ENCODE data around the gene PTPRT. TPM values are rescaled to one million over a fixed set of nuclear protein-coding genes. Genes with fewer than 3 reads are reported as not detected.

PTPRT gene
- total and polyA plus RNA-seq, 12 donors, result 0.05 to 0.34 (median 0.16) TPM; not detected in 1

GRCh38 chr20:42161228-42161829, 1028.4 kb downstream of the PTPRT start:
- no peak for DNase-seq

GRCh38 chr20:42159808-42160207, 1029.9 kb downstream of the PTPRT start:
- Histone ChIP-seq H3K4me1 (replicated peaks in 1 of 2) (no peaks in the 10 kb centered on the region), H3K36me3 (replicated peaks in 1 of 2) (no peaks in the 10 kb centered on the region), H3K27ac (no peak overlapping the region), H3K27me3 (no peaks in the 10 kb centered on the region), H3K9me3 (replicated peaks in 1 of 3) (no peaks in the 10 kb centered on the region), H3K4me3 (no peak overlapping the region)
- intact Hi-C loops (cut with DNase I), result no loop called here
- no peak for TF ChIP-seq POLR2A (IDR thresholded peaks at IDR 0.05)
- TF ChIP-seq, protein P1, sequence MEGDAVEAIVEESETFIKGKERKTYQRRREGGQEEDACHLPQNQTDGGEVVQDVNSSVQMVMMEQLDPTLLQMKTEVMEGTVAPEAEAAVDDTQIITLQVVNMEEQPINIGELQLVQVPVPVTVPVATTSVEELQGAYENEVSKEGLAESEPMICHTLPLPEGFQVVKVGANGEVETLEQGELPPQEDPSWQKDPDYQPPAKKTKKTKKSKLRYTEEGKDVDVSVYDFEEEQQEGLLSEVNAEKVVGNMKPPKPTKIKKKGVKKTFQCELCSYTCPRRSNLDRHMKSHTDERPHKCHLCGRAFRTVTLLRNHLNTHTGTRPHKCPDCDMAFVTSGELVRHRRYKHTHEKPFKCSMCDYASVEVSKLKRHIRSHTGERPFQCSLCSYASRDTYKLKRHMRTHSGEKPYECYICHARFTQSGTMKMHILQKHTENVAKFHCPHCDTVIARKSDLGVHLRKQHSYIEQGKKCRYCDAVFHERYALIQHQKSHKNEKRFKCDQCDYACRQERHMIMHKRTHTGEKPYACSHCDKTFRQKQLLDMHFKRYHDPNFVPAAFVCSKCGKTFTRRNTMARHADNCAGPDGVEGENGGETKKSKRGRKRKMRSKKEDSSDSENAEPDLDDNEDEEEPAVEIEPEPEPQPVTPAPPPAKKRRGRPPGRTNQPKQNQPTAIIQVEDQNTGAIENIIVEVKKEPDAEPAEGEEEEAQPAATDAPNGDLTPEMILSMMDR (IDR thresholded peaks at IDR 0.05), result no peak
- DNase-seq, result no peak
- 56 to 68% (median 65%) methylated on average over 3 of the region's 3 CpGs for WGBS, 4 donors

More at GRCh38 chr20:42161228-42161829, 1028.4 kb downstream of the PTPRT start:
- intact Hi-C loops (cut with DNase I), result no loop called here
- Histone ChIP-seq H3K9me3 (replicated peaks in 1 of 3) (no peaks in the 10 kb centered on the region), H3K4me1 (replicated peaks in 1 of 2) (no peaks in the 10 kb centered on the region), H3K36me3 (replicated peaks in 1 of 2) (no peaks in the 10 kb centered on the region), H3K4me3 (no peak overlapping the region), H3K27ac (no peak overlapping the region), H3K27me3 (no peaks in the 10 kb centered on the region)
- TF ChIP-seq, protein P1 (IDR thresholded peaks at IDR 0.05), result no peak
- no peak for TF ChIP-seq POLR2A (IDR thresholded peaks at IDR 0.05)
- WGBS, 4 donors, result 83 to 92% (median 83%) methylated on average over 9 to 14 of the region's 14 CpGs

DNA sequence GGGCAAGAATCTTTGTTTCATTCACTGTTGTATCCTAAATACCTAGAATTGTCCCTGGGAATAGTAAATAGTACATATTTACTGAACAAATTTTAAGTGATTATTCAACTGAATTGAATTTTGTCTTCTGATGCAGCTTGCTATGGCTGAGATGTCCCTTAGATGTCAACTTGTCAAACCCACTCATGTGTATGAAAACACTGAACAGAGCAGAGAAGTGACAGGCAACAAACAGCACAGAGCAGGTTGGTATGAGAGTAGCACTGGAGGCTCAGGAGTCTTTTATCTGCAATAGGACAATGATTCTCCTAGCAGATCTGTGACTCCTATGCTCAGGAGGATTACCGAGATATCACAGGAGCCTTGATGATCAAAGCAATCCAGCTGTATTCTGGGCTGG, 1031.4 kb downstream of the PTPRT start:
- intact Hi-C loops (cut with DNase I), result no loop called here
- no peaks in the 10 kb centered on the region for H3K4me1 ChIP-seq (replicated peaks in 1 of 2)
- WGBS, 4 donors, result 50 to 69% (median 61%) methylated on average over 1 of the region's 1 CpG
- H3K36me3 ChIP-seq (replicated peaks in 1 of 2), result no peaks in the 10 kb centered on the region
- H3K9me3 ChIP-seq (replicated peaks in 1 of 3), result no peaks in the 10 kb centered on the region
- TF ChIP-seq POLR2A (IDR thresholded peaks at IDR 0.05), result no peak
- TF ChIP-seq, protein P1 (IDR thresholded peaks at IDR 0.05), result no peak
- no peak for DNase-seq
- no peak overlapping the region for H3K4me3 ChIP-seq
- no peaks in the 10 kb centered on the region for H3K27me3 ChIP-seq
- H3K27ac ChIP-seq, result no peak overlapping the region

GRCh38 chr20:42155586-42155985, 1034.1 kb downstream of the PTPRT start:
- Histone ChIP-seq H3K36me3 (replicated peaks in 1 of 2) (no peaks in the 10 kb centered on the region), H3K4me3 (no peak overlapping the region), H3K27ac (no peak overlapping the region), H3K27me3 (no peaks in the 10 kb centered on the region), H3K9me3 (replicated peaks in 1 of 3) (no peaks in the 10 kb centered on the region), H3K4me1 (replicated peaks in 1 of 2) (no peaks in the 10 kb centered on the region)
- TF ChIP-seq, protein P1 (IDR thresholded peaks at IDR 0.05), result no peak
- no peak for TF ChIP-seq POLR2A (IDR thresholded peaks at IDR 0.05)
- no peak for DNase-seq
- 84 to 89% (median 86%) methylated on average over 4 of the region's 4 CpGs for WGBS, 4 donors
- intact Hi-C loops (cut with DNase I), result no loop called here
